GM20000 (cell line): ENCODE measurements around the gene FXYD2.
"Not testable (repeated sequence)": the region's sequence is repeated elsewhere in the genome, so short reads cannot be mapped to it uniquely, and the experiment has no call there.

ENCODE experiments used
- DNase-seq: peaks from one replicate; pipeline ENCODE4 v3.0.0; 2012; ENCODE audit warnings: low spot score
- CTCF ChIP-seq: IDR thresholded peaks from 2 replicates; pipeline ENCODE4 v1.5.1; 2012; ENCODE audit warnings: mild to moderate bottlenecking, control low read depth; ENCODE audit errors: extremely low read depth, missing control alignments

Gene FXYD2

GRCh38 chr11:117870103-117870952, 45.8 kb upstream of the FXYD2 start:
- TF ChIP-seq CTCF: no peak
- DNase-seq: no peak

DNA sequence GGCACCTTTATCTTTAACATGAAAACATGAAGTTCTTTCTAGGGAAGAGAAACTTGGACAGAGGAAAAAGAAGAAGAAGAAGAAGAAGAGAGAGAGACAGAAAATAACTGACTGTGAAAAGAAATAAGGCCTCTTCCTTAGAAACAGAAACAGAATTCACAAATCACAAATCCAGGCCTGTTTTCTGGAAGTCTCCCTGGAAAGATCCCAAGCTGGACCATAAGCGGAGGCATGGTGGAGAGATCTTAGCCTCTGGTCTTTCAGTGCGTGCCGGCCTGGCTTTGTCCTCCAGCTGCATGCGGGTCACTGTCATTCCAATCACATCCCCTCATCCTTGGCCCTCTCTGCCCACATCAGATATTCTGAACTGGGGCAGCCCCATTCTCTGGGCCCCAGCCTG, 45.1 kb upstream of the FXYD2 start:
- no peak for DNase-seq

GRCh38 chr11:117868815-117869561, 44.4 kb upstream of the FXYD2 start:
- no peak for TF ChIP-seq CTCF
- no peak for DNase-seq

More for the DNA sequence above, 45.1 kb upstream of the FXYD2 start:
- TF ChIP-seq CTCF: no peak

- no peak for DNase-seq
- no peak for TF ChIP-seq CTCF
Observed at GRCh38 chr11:117868088-117868487, 43.5 kb upstream of the FXYD2 start.

DNA sequence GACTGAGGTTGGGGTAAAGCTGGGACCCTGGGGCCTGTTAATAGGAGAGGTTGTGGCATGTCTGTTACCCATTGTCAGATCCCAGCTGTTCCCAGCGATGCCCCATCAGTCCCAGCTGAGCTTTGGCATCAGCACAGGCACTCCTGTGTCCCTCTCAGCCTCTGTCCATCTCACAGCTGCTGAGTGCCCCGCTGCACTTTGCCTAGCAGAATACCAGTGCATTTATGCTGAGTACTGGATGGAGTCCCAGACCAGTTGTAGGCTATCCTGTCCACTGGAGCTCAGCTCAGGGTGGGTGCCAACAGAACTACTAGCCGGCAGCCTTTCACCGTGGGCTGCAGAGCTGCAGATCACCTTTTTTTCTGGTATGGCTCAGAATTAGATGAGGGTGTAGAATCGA, 42.0 kb upstream of the FXYD2 start:
- no peak for TF ChIP-seq CTCF
- DNase-seq: no peak

GRCh38 chr11:117865546-117865945, 41.0 kb upstream of the FXYD2 start:
- not testable (repeated sequence) for DNase-seq

DNA sequence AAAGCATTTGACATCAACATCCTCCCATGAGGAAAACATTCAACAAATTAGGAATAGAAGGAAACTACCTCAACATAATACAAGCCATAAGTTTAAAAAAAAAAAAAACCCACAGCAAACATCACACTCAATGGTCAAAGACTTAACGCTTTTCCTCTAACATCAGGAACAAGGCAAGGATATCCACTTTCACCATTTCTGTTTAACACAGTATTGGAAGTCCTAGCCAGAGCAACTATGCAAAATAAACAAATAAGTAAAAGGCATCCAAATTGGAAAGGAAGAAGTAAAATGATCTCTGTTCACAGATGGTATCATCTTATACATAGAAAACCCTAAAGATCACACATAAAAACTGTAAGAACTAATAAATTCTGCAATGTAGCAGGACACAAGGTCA, 38.8 kb upstream of the FXYD2 start:
- DNase-seq: no peak
- no peak for TF ChIP-seq CTCF
